Gastroesophageal sphincter (tissue), 3 donors: Measurements from ENCODE around the gene GALNT18.
A peak's percentile ranks its signal among the peaks of the same experiment; 100 is the strongest.

Source experiments
- CTCF ChIP-seq, 4 experiments: fragments of 200-600 bp in 2 of 4; fragments of 450-650 bp in 2 of 4; sonication (generic) in 1 of 4; IDR thresholded peaks; one replicate each; pipeline ENCODE4 v1.5.1; 2017 to 2019; ENCODE audit warnings: antibody characterized with exemption in 4 of 4, mild to moderate bottlenecking in 2 of 4, moderate library complexity in 2 of 4
- POLR2AphosphoS5 ChIP-seq: sonication (generic); formaldehyde crosslinking; IDR thresholded peaks from one replicate; pipeline ENCODE4 v1.6.1; 2017; ENCODE audit warnings: antibody characterized with exemption

- peak in 1 of 4 experiments; percentile 6 for TF ChIP-seq CTCF (IDR thresholded peaks at IDR 0.05)
- peak; percentile 54 for TF ChIP-seq POLR2AphosphoS5
Measured at GRCh38 chr11:11391796-11392463, 229.9 kb downstream of the GALNT18 start.
